GM19351 (cell line): ENCODE measurements around the gene BEND3.
"Not testable (repeated sequence)": the region's sequence is repeated elsewhere in the genome, so short reads cannot be mapped to it uniquely, and the experiment has no call there.

Source experiments
- ATAC-seq: cut with Tn5 transposase; IDR thresholded peaks from one replicate; pipeline ENCODE4 v1.9.1; 2021; ENCODE audit warnings: mild to moderate bottlenecking, moderate library complexity; ENCODE audit not compliant: unreplicated experiment

BEND3 gene

GRCh38 chr6:107084459-107084858, 30.9 kb downstream of the BEND3 start:
- not testable (repeated sequence) for ATAC-seq

GRCh38 chr6:107083921-107084320, 31.4 kb downstream of the BEND3 start:
- no peak for ATAC-seq

- ATAC-seq = peak; percentile 93
Measured at GRCh38 chr6:107083047-107083768, 32.1 kb downstream of the BEND3 start.

DNA sequence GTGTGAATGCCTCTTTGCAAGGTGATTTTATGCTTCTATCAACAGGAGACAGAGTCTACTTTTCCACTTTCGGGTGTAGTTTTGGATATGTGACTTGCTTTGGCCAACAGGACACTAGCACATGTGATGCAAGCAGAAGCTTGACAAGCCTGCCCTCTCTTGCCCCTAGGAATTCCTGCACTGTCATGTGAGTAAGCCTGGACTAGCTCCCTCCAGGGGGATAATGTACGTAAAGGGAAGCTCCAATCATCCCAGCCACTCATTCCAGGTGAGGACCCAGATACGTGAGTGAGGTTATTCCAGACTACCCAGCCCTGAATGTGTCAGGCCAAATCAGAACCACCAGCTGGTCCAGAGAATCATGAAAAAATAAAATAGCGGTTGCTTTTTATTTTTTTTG, 33.3 kb downstream of the BEND3 start:
- no peak for ATAC-seq

GRCh38 chr6:107080036-107080435, 35.3 kb downstream of the BEND3 start:
- no peak for ATAC-seq

DNA sequence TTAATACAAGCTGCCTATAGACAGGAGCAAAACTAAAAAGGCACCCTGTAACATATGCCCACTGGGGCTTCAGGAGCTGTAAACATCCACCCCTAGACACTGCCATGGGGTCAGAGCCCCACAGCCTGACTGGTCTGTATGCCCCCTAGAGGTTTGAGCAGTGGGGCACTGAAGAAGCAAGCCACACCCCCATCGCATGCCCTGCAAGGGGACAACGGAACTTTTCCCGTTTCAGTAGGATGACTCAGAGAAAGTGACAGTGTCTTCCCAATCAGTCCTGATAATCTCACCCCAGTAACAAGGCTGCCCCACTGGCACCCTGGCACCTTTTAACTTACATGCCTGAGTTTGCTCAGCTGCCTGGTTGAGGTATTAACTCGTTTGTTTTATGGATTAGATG, 35.9 kb downstream of the BEND3 start:
- ATAC-seq = no peak

GRCh38 chr6:107077710-107078109, 37.6 kb downstream of the BEND3 start:
- ATAC-seq = no peak

DNA sequence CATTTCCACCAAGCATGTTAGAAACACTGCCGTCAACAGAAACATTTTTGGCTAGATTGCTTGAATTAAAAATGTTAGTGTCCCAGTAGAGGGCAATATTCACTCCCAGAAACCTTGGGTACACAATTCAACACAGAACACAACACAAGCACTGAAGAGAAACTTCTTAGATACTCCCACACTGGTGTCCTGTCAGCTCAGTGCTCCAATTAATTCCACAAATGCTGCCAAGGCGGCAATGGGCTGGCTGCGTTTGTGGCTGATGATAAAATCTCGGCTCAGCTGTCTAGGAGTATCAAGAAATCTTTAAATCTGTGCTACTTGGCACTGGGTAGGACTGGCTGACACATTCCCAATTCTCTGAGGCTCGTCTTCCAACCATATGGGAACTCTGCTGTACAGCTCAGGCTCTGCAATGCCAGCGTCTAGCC, 39.3 kb downstream of the BEND3 start:
- no peak for ATAC-seq

GRCh38 chr6:107070686-107071085, 44.6 kb downstream of the BEND3 start:
- ATAC-seq = no peak

- ATAC-seq = no peak
Measured at GRCh38 chr6:107069631-107070548, 45.4 kb downstream of the BEND3 start.

DNA sequence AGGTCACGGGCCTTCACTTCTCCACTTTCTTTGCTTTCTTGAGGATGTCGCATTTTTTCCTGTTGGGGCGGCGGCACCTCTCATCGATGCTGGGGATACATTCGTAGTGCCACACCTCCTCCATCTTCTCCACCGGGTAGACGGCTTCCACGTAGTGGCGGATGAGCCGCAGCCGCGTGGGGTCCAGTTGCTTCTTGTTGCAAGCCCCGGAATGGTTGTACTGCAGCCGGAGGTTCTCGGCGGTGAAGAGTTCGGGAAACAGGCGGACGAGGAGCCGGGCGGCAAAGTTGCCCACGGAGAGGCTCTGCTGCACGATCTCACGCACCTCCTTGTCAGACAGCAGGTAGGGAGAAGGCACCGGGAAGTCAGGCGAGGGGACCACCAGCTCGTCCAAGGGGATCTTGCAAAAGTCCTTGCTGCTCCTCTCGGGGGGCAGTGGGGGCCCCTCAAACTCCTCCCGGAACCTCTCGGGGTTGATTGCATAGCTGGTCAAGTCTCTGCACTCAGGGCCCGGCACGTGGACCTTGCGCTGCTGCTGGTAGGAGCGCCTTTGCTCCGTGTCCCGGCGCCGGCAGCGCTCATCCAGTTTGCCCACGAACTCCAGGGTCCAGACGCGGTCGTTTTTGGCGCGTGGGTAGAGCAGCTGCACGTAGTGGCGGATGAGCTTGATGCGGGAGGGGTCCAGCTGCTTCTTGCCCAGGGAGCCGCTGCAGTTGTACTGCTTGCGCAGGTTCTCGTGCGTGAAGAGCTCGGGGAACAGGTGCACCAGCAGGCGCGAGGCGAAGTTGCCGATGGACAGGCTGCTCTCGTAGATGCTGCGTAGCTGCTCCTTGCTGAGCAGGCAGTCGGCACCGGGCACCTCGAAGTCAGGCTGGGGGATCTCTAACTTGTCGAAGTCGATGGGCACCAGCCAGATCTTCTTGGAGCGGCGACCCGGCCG, 46.4 kb downstream of the BEND3 start:
- no peak for ATAC-seq

- ATAC-seq = peak; percentile 66
Measured at GRCh38 chr6:107066697-107067659, 48.3 kb downstream of the BEND3 start.

GRCh38 chr6:107064579-107065065, 50.7 kb downstream of the BEND3 start:
- peak; percentile 45 for ATAC-seq

DNA sequence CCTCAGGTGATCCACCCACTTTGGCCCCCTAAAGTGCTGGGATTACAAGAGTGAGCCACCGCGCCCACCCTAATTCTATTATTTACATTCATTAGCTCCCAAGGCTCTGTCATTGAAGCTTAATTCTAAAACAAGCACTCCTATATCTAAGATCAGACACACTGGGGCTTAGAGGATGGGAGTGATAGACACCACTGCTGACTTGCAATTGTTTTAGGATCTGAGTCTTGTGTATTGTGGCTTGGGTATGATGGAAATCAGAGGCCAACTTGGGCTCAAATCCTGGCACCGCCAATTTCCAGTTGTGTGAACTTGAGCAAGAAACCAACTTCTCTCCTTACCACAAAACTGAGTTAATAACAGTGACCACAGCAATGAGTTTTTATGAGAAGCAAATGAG, 52.6 kb downstream of the BEND3 start:
- ATAC-seq = no peak

DNA sequence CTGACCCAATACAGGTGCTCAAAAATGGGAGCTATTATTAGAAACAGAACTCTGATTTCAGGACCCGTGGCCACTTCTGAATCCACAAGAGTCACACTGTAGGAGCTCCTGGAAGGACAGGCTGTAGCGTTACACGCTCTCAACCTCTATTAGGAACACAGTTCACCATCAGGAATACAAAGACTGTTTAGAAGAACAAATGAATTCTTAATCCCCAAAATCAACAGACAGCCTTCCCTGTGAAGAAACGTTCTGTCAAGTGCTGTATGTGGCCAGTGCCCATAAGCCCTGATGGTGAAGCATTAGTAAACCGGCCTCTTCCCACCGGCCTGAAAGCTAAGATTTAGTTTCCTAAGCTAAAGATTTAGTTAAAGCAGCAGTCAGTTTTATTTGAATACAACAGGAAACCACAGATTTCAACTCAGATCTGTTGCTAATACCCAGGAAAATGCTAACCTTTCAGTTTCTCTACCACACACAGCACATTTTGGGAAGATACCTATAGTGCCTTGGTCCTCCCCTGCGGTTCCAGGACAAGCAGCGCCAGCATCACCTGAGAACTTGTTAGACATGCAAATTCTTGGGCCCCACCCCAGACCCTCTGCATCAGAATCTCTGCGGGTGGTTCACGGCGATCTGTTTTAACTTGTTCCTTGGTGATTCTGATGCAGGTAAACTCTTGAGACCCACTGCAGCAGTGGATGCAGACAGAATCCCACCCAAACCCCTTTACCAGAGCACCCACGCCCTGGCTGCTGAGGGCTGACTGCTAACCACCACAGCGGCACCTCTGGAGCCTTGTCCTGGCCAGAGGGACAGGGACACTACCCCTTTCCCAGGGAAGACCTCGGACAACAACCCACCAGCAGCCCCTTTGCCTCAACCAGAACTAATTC, 53.9 kb downstream of the BEND3 start:
- ATAC-seq = peak; percentile 52

- ATAC-seq = no peak
Measured at GRCh38 chr6:107060704-107061103, 54.6 kb downstream of the BEND3 start.

GRCh38 chr6:107059606-107060005, 55.7 kb downstream of the BEND3 start:
- ATAC-seq = no peak

GRCh38 chr6:107057679-107058078, 57.6 kb downstream of the BEND3 start:
- ATAC-seq = no peak

- no peak for ATAC-seq
Measured at GRCh38 chr6:107056796-107057195, 58.5 kb downstream of the BEND3 start.
